K562 (cell line): ENCODE results near the gene GPC3. TPM values are rescaled to one million over a fixed set of nuclear protein-coding genes. Genes with fewer than 3 reads are reported as not detected.

Experiments
- ATAC-seq: fragments of 200-7000 bp; cut with Tn5 transposase; 3 replicates; pipeline ENCODE4 v1.9.1; 2020; ENCODE audit warnings: moderate library complexity
- BruUV-seq: library from RNA; stranded (reverse); fragments of 400-500 nt; replicated peaks from 2 replicates; lab custom pipeline; 2021; lab: Mats Ljungman, UMichigan
- CTCF ChIA-PET: fragments of 300-600 bp; formaldehyde crosslinking; extraction: SDS; loops from one replicate; lab custom pipeline; 2021; ENCODE audit warnings: low intra/inter-chr PET ratio; lab: Yijun Ruan, JAX
- POLR2A ChIA-PET: fragments of 300-600, 350-650 bp; sonication (Branson Sonifier 250); formaldehyde crosslinking; extraction: SDS; loops from one replicate; lab custom pipeline; 2021; ENCODE audit warnings: antibody characterized with exemption, inconsistent platforms; lab: Yijun Ruan, JAX
- DNase-seq, 4 experiments: peaks; one replicate each; pipeline versions ENCODE4 v3.0.0 to v3.0.0-alpha.2; 2011 to 2018; ENCODE audit warnings: low spot score in 3 of 4, mixed read lengths in 3 of 4; ENCODE audit errors: extremely low read depth in 1 of 4
- FAIRE-seq: peaks from 2 replicates; lab custom pipeline; 2011; peaks lifted over from hg19 to GRCh38; lab: Jason Lieb, UNC
- H2AFZ ChIP-seq: 2 replicates; pipeline ENCODE4 v1.6.0; 2011; ENCODE audit warnings: low read depth, low read length, control low read depth, inconsistent platforms
- H3K27ac ChIP-seq: fragments of 200-600 bp; 3 replicates; pipeline ENCODE4 v1.8.0; 2011; ENCODE audit warnings: low read depth, mild to moderate bottlenecking, control low read depth, inconsistent platforms, low read length, moderate library complexity, mixed read lengths; ENCODE audit errors: extremely low read depth
- H3K27me3 ChIP-seq, 2 experiments: fragments of 300-600 bp in 1 of 2; 2 replicates in 1 of 2; 3 replicates in 1 of 2; pipeline versions ENCODE4 v1.6.0 to v1.8.0; 2011; ENCODE audit warnings: inconsistent platforms in 2 of 2, low read length in 2 of 2, mild to moderate bottlenecking in 1 of 2, mixed read lengths in 1 of 2, moderate library complexity in 1 of 2; ENCODE audit not compliant: control insufficient read depth in 2 of 2, insufficient read depth in 2 of 2
- H3K36me3 ChIP-seq: fragments of 300-600 bp; 3 replicates; pipeline ENCODE4 v1.8.0; 2011; ENCODE audit warnings: mild to moderate bottlenecking, low read length, inconsistent platforms; ENCODE audit not compliant: control insufficient read depth, insufficient read depth
- H3K4me1 ChIP-seq, 2 experiments: fragments of 200-600 bp in 1 of 2; replicated peaks in 1 of 2; 2 replicates in 1 of 2; 3 replicates in 1 of 2; pipeline versions ENCODE4 v1.5.1 to v1.8.0; 2011; ENCODE audit warnings: inconsistent platforms in 2 of 2, low read length in 2 of 2, mild to moderate bottlenecking in 1 of 2, mixed read lengths in 1 of 2, moderate library complexity in 1 of 2; ENCODE audit not compliant: control insufficient read depth in 2 of 2, insufficient read depth in 2 of 2
- H3K4me2 ChIP-seq: 2 replicates; pipeline ENCODE4 v1.6.1; 2011; ENCODE audit warnings: low read length, control low read depth, inconsistent platforms, mixed read lengths; ENCODE audit not compliant: insufficient read depth
- H3K4me3 ChIP-seq: fragments of 200-600 bp; sonication (generic), shearing (Covaris generic); 2 replicates; pipeline ENCODE4 v1.5.1; 2016; ENCODE audit warnings: control low read depth, inconsistent platforms
- H3K79me2 ChIP-seq: fragments of 200-600 bp; 3 replicates; pipeline ENCODE4 v1.8.0; 2011; ENCODE audit warnings: low read length, inconsistent platforms; ENCODE audit not compliant: control insufficient read depth, insufficient read depth
- H3K9ac ChIP-seq, 2 experiments: 2 replicates each; pipeline versions ENCODE4 v1.6.0 to v1.6.1; 2011; ENCODE audit warnings: low read depth in 2 of 2, low read length in 2 of 2, control low read depth in 1 of 2, inconsistent platforms in 1 of 2, mild to moderate bottlenecking in 1 of 2, mixed read lengths in 1 of 2; ENCODE audit not compliant: insufficient read depth in 1 of 2
- H3K9me1 ChIP-seq: one replicate; pipeline ENCODE4 v1.6.0; 2011; ENCODE audit warnings: inconsistent platforms, mild to moderate bottlenecking, low read length, moderate library complexity; ENCODE audit not compliant: control insufficient read depth, insufficient read depth
- H3K9me3 ChIP-seq: replicated peaks from 2 replicates; pipeline ENCODE4 v1.5.1; 2011; ENCODE audit warnings: low read depth, low read length, inconsistent platforms; ENCODE audit not compliant: control insufficient read depth, insufficient read depth
- H4K20me1 ChIP-seq: replicated peaks from 2 replicates; pipeline ENCODE4 v1.6.1; 2011; ENCODE audit warnings: low read length, inconsistent platforms, mixed read lengths; ENCODE audit not compliant: control insufficient read depth, insufficient read depth
- ARID4B ChIP-seq: sonication (generic); formaldehyde crosslinking; IDR thresholded peaks from 2 replicates; pipeline ENCODE4 v1.8.0; 2022; ENCODE audit warnings: mild to moderate bottlenecking, missing genetic modification reagents
- ARNT ChIP-seq, 2 experiments: fragments of 450-650 bp; IDR thresholded peaks; 2 replicates each; pipeline ENCODE4 v1.6.1; 2016; ENCODE audit warnings: mild to moderate bottlenecking in 1 of 2
- HDAC3 ChIP-seq: fragments of 450-650 bp; IDR thresholded peaks from 2 replicates; pipeline ENCODE4 v1.6.1; 2018; ENCODE audit warnings: borderline replicate concordance, mild to moderate bottlenecking, moderate library complexity; ENCODE audit not compliant: partially characterized antibody
- HINFP ChIP-seq: fragments of 450-650 bp; conservative IDR thresholded peaks from 2 replicates; pipeline ENCODE4 v1.6.1; 2016; ENCODE audit warnings: missing genetic modification characterization, low read depth, mild to moderate bottlenecking, control low read depth, missing compliant biosample characterization
- KAT7 ChIP-seq: sonication (generic); formaldehyde crosslinking; IDR thresholded peaks from 2 replicates; pipeline ENCODE4 v1.8.0; 2022; ENCODE audit warnings: missing genetic modification reagents, mild to moderate bottlenecking, borderline replicate concordance
- NR1H2 ChIP-seq: sonication (generic); formaldehyde crosslinking; IDR thresholded peaks from 2 replicates; pipeline ENCODE4 v1.4.0; 2020; ENCODE audit warnings: mild to moderate bottlenecking, missing genetic modification reagents
- SIN3B ChIP-seq: fragments of 450-650 bp; IDR thresholded peaks from 2 replicates; pipeline ENCODE4 v1.6.1; 2017; ENCODE audit warnings: low read depth, mild to moderate bottlenecking, moderate library complexity
- SMARCE1 ChIP-seq: fragments of 450-650 bp; IDR thresholded peaks from 2 replicates; pipeline ENCODE4 v1.7.1; 2016; ENCODE audit warnings: mild to moderate bottlenecking
- TBP ChIP-seq: optimal IDR thresholded peaks from 2 replicates; pipeline ENCODE3; 2011; ENCODE audit warnings: low read depth, low read length, improper control_type of control experiment
- ZNF143 ChIP-seq: sonication (generic); formaldehyde crosslinking; IDR thresholded peaks from 2 replicates; pipeline ENCODE4 v1.9.0; 2022; ENCODE audit warnings: mild to moderate bottlenecking, missing genetic modification reagents
- ZNF280B ChIP-seq: fragments of 250-450 bp; sonication (Bioruptor Pico); IDR thresholded peaks from 2 replicates; pipeline ENCODE4 v1.5.1; 2021; ENCODE audit warnings: mild to moderate bottlenecking
- WGBS: fragments of 100-300 bp; shearing (Covaris generic); methylation state at CpG from one replicate; pipeline ENCODE4 v1.1.6; 2016; ENCODE audit warnings: low coverage, mixed read lengths; ENCODE audit not compliant: insufficient coverage; ENCODE audit errors: missing lambda C conversion rate; 5-methylcytosine and 5-hydroxymethylcytosine counted together
- in situ Hi-C: fragments of 300-500 bp; cut with MboI; formaldehyde crosslinking; loops from 4 replicates; pipeline ENCODE4 v1.15.0; 2018; ENCODE audit warnings: inconsistent platforms, mixed read lengths
- intact Hi-C: fragments of 100-400 bp; cut with micrococcal nuclease; formaldehyde crosslinking; loops from 2 replicates; pipeline ENCODE4 v1.14.2; 2022
- polyA plus RNA-seq, 8 experiments: library from polyadenylated mRNA; depleted of rRNA in 4 of 8; stranded (reverse) in 5 of 8; unstranded in 3 of 8; fragments of >200 nt; fragmentation: Nextera tagmentation in 2 of 8; fragmentation: Illumina TruSeq in 1 of 8; extraction: Ambion mirVana in 2 of 8; extraction: Trizol in 1 of 8; gene quantifications; 2 replicates each; pipeline versions ENCODE4 v1.2.1 to v1.2.3, GENCODE V29; 2011 to 2014; ENCODE audit warnings: inconsistent platforms in 1 of 8, missing spikeins in 1 of 8
- total RNA-seq, 7 experiments: library from RNA; depleted of rRNA in 6 of 7; stranded (reverse); fragments of >200 nt in 6 of 7; fragmentation: Illumina TruSeq in 2 of 7; extraction: Trizol in 2 of 7; gene quantifications; 2 replicates each; pipeline versions ENCODE4 v1.2.1 to v1.2.3, GENCODE V29; 2011 to 2021; ENCODE audit warnings: low replicate concordance in 1 of 7

GPC3 gene
- total and polyA plus RNA-seq, 9 of the 15 experiments (the other 6 are each of a cell fraction or from before 2014, with no cell fraction given) = 0.42 TPM; not detected in 8

GRCh38 chrX:133846311-133846710, 139.1 kb downstream of the GPC3 start (continued):
- TF ChIP-seq ZNF280B (no peak), ZNF143 (CRISPR knock-in tag) (no peak), SIN3B (no peak), TBP (no peak), HINFP (no peak), SMARCE1 (no peak), ARNT (IDR thresholded peaks at IDR 0.05) (no peak)

GRCh38 chrX:133840415-133840814, 145.0 kb downstream of the GPC3 start:
- H3K9ac ChIP-seq = no peak overlapping the region
- no peaks in the 10 kb centered on the region for H3K4me1 ChIP-seq
- H3K79me2 ChIP-seq = no peaks in the 10 kb centered on the region
- DNase-seq = no peak
- H3K27ac ChIP-seq = no peak overlapping the region
- intact Hi-C loops = no loop called here
- H3K9me3 ChIP-seq = no peaks in the 10 kb centered on the region
- no peaks in the 10 kb centered on the region for H3K9me1 ChIP-seq
- ATAC-seq = no peak
- POLR2A ChIA-PET = interaction anchor here (0.6 kb wide), 1 partner anchor 836 kb away, joined by 4 read pairs; no protein-coding TSS in a partner anchor
- no peaks in the 10 kb centered on the region for H3K36me3 ChIP-seq
- H3K4me2 ChIP-seq = no peak overlapping the region
- H2AFZ ChIP-seq = no peak overlapping the region
- 0% methylated on average over 2 of the region's 2 CpGs for WGBS
- in situ Hi-C loops = no loop called here
- no peaks in the 10 kb centered on the region for H3K27me3 ChIP-seq
- CTCF ChIA-PET = no interaction called here
- BruUV-seq = no TSS peak
- H3K4me3 ChIP-seq = no peak overlapping the region
- no peaks in the 10 kb centered on the region for H4K20me1 ChIP-seq
- no peak for FAIRE-seq
- TF ChIP-seq HDAC3 = no peak
- TF ChIP-seq NR1H2 (CRISPR knock-in tag) = no peak
- no peak for TF ChIP-seq KAT7 (CRISPR knock-in tag)
- no peak for TF ChIP-seq ARID4B (CRISPR knock-in tag)
